TTC549 (cell line): Measurements from ENCODE around the gene HES5.

Experiments used
- FAIRE-seq: peaks from 2 replicates; lab custom pipeline; 2012; peaks lifted over from hg19 to GRCh38; lab: Jason Lieb, UNC

Gene HES5

GRCh38 chr1:2530513-2531361 is 674 bp upstream of the HES5 start:
- no peak for FAIRE-seq

DNA sequence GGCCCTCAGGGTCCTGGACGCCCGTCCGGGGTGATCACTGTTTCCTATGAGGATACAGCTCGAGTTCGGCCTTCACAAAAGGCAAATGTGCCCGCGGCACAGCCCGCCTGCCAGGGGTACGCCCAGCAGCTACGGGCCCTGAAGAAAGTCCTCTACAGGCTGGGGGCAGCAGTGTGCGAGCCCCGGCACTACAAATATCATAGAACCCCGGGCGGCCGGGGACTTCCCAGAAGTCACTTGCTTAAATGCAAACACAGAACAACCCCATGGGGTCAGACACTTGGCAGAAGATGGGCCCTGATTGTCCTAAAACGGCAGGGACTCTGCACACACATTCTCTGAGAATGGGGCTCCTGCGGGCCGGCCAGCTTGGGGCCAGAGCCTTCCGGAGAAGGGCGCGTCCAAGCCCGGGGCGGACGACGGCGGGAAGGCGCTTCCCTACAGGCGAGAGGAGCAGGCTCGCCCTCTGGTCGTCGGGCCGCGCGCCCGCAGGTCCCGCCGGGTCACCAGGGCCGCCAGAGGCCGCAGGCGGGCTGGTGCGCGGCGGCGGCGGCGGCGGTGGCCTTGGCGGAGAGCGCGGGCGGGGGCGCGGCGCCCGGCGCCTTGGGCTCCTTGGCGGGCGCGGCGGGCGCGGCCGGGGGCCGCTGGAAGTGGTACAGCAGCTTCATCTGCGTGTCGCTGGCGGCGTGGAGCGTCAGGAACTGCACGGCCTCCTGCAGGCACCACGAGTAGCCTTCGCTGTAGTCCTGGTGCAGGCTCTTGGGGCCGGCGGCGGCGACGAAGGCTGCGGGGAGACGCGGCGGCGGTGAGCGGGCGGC is 888 bp downstream of the HES5 start:
- no peak for FAIRE-seq

DNA sequence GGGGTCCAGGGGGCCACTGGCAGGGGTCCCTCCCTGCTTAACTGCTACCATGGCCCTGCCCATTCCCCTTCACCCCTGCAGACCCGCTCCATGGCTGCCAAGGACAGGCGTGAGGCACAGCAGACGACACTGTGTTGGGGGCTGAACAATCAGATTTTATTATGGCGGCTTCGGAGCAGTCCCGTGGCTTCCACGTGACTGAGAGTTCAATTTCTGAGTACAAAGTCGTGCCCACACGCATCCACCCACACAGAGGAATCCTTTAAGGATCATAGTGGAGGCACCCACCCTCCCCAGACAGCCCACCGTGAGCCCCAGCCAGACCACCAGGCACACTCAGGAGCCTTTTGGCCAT is 1.5 kb downstream of the HES5 start:
- no peak for FAIRE-seq

GRCh38 chr1:2528016-2528415 is 2.0 kb downstream of the HES5 start:
- FAIRE-seq = no peak

DNA sequence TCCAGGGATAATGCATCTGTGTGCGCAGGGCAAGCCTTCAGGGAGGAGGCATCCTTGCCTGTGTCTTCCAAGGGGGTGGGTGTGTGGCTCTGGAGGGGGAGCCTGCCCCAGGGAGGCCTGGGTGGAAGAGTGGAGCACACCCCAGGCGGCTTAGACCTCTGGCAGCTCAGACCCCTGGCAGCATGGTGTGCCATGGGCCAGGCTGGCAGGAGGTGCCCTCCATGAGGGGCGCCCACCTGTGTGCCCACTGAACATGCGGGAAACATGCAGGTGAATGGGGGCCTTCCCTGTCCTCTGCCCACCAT is 2.6 kb downstream of the HES5 start:
- FAIRE-seq = no peak

DNA sequence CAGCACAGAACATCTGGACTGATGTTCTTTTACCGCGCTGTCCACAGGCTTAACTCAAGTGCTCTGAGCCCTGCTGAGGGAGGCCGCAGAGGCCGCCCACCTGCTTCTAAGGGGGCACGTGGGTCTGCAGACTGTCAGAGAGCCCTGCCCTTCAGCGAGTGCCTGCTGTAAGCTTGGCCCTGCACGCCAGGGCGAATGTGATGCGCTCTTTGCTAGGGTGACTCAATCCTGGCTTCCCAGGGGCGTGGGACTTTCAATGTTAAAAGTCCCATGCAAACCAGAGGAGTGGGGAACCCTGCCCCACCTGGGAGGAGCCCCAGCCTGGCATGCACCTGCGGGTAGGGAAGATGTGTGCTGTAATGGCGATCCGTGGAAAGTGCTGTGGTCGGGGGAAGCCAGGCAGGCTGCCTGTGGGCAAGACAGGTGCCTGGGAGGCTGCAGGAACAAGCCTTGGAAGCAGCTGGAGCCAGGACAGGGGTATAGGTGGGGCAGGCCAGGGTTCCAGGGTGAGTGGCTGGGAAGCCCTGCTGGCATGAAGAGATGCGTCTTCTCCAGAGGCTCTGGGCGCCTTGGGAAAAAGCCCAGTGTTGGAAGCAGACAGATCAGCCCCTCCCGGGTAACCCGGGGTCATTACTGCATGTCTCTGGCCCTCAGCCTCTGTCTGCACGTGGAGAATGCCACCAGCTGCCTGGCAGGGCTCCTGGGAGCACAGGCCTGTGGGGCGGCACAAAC is 3.1 kb downstream of the HES5 start:
- FAIRE-seq = no peak

- no peak for FAIRE-seq
Measured at GRCh38 chr1:2525920-2526823, 3.9 kb downstream of the HES5 start, which contains the start of gene PANK4. PANK4 (minus strand) TSS chr1:2526596; CDS start chr1:2526587, 9 bp downstream.

DNA sequence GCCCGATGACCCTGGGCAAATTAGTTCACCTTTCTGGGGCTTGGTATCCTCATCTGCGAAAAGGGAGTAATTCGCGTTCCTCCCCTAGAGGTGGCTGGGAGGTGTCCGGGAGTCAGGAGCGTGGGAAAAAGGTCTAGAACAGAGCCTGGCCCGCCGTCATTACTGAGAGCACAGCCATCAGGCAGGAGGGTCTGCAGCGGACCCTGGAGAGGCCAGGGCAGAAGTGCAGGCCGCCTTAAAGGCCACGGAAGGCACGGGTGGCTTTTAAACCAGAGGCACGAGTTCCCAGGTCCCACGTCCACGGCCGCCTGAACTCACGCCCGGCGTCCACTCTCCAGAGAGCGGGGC is 4.5 kb downstream of the HES5 start:
- no peak for FAIRE-seq

DNA sequence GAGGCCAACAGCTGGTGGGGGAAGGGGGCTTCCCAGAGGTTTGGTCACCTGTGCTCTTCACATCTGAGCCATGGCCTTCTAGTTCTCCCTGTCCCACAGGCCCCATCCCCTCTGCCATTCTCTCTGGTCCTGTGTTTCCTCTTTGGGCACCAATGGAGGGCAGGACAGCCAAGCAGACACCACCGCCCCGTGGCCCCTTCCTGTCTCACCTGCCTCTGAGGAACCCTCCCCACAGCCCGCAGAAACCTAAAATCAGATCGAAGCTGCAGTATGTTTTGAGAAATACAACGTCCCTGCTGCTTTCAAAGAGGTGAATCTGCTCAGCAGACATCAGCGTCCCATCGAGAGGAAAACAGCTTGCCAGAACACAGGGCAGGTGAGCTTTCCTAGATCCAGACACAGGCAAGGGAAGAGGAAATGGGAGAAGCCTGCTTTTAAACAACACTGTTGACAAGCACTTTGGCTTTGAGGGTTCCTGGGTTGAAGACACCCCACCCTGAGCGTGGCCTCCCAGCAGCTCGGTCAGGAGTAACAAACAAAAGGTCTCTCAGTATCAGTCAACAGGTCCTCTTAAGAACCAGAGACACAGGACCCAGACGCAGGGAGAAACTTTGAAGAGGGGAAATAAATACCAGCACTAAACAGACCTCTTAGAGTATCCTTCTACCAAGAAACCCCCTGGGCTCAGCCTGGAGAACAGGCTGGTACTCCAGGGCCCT is 6.0 kb downstream of the HES5 start:
- no peak for FAIRE-seq

- no peak for FAIRE-seq
Measured at GRCh38 chr1:2523191-2523890, 6.7 kb downstream of the HES5 start.

- no peak for FAIRE-seq
Measured at GRCh38 chr1:2522230-2522629, 7.8 kb downstream of the HES5 start.

DNA sequence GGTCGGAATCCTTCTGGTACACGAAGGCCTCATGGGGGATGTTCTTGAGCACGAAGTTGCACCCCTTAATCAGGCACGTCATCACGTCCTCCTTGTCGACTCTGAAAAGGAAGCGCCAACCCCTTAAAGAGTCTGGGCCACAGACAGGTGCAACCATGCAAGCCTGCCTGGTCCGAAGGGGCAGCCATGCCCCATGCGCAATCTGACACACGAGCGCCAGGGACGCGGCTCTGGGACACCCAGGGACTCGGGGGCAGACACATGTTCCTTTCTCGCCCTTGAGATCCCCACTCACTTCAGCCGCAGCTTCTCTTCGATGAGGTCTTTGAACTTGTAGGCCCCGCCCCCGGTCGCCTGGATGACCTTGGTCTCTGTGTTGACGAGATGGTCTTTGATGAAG is 9.3 kb downstream of the HES5 start:
- FAIRE-seq = no peak

DNA sequence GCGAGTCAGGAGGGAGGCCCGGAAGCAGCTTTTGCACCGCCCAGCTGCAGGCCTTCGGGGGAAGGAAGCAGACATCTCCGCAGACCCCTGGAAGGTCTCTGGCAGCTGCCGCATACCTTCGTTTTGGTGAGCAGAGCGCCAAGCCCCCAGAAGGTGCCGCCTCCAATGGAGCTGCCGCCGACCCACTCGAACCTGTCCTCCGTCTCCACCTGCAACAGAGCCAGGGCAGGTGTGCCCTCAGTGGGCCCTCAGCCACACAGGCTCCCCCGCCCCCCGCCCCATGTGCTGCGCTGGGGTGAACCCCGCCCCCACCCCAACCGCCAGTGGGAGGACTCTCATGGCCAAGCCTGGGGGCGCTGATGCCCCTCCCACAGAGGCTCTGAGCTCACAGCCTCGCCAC is 9.9 kb downstream of the HES5 start:
- FAIRE-seq = no peak

DNA sequence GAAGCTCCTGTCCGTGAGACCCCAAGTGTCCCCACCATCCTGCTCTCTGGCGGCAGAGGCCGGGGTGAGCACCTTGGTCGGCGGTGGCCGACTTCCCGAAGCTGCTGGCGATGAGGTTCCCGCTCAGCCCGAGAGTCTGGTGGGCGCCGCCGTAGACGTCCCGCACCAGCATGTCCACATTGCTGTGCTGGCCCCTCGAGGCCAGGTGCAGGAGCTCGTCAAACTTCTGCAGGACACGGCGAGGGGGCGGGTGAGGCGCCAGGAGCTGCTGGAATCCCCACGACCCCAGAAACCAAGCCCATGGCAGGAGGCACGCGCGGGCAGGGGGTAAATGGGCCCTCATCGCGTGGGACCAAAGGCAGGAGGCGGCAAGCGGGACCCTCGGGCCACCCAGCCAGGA is 10.3 kb downstream of the HES5 start:
- no peak for FAIRE-seq

- no peak for FAIRE-seq
Measured at GRCh38 chr1:2519029-2519685, 10.9 kb downstream of the HES5 start.

GRCh38 chr1:2518528-2518927 is 11.5 kb downstream of the HES5 start:
- no peak for FAIRE-seq

- FAIRE-seq = no peak
Measured at GRCh38 chr1:2517966-2518365, 12.1 kb downstream of the HES5 start.

- FAIRE-seq = no peak
Measured at GRCh38 chr1:2516946-2517345, 13.1 kb downstream of the HES5 start.

DNA sequence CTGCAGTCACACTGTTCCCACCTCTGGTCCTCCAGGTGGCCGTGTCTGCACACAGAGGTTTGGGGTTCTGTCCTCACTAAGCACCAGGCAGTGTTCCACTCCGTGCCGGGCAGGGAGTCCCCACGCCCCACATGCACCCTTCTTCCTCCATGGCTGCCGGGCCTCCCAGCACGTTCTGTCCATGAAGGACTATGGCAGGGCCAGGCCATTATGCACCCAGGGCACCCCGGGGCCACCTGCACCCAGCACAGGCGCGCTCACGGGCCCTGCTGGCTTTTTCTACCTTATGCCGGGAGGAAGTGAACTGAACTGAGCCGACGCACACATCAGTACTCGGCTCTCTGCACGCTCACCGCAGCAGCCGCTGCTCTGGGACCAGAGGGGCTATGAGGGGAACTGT is 13.9 kb downstream of the HES5 start:
- no peak for FAIRE-seq

DNA sequence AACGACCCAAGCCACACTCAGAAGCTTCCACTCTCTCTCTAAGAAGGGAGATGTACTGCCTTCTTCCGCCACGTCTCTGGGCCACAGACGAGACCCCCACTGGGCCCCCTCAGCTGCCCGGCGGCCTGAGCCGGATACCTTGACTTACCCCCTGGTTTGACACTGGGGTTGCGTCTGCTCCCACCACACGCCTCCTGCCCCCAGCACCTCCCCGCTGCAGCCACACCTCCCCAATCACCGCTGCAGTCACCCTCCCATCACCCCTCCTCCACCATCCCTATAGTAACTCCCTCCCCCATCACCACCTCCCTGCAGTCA is 14.3 kb downstream of the HES5 start:
- no peak for FAIRE-seq
